K562 (cell line): ENCODE results near the gene ZFAND2B. TPM values are rescaled to one million over a fixed set of nuclear protein-coding genes. Genes with fewer than 3 reads are reported as not detected.

Experiments
- BACH1 ChIP-seq: fragments of 200-800 bp; sonication (Bioruptor generic); IDR thresholded peaks from 2 replicates; pipeline ENCODE4 v1.6.1; 2016; ENCODE audit warnings: missing genetic modification characterization, missing compliant biosample characterization
- BCOR ChIP-seq: fragments of 450-650 bp; IDR thresholded peaks from 2 replicates; pipeline ENCODE4 v1.6.1; 2016
- BRD4 ChIP-seq: fragments of 200-600 bp; sonication (generic); IDR thresholded peaks from 2 replicates; pipeline ENCODE4 v1.6.1; 2017; ENCODE audit warnings: inconsistent platforms
- CBX1 ChIP-seq: sonication (generic); IDR thresholded peaks from 2 replicates; pipeline ENCODE4 v1.6.1; 2016; ENCODE audit warnings: antibody characterized with exemption, low read depth, mild to moderate bottlenecking
- ETS2 ChIP-seq: IDR thresholded peaks from 2 replicates; pipeline ENCODE4 v1.6.1; 2016; ENCODE audit warnings: borderline replicate concordance, missing genetic modification characterization, mild to moderate bottlenecking, moderate library complexity, missing compliant biosample characterization; ENCODE audit not compliant: poor library complexity, severe bottlenecking
- POLR3A ChIP-seq: IDR thresholded peaks from 2 replicates; pipeline ENCODE4 v1.6.1; 2011; ENCODE audit warnings: borderline replicate concordance, mild to moderate bottlenecking, moderate library complexity; ENCODE audit not compliant: insufficient read length, insufficient read depth; ENCODE audit errors: extremely low read depth
- POU5F1 ChIP-seq: fragments of 150-350 bp; IDR thresholded peaks from 2 replicates; pipeline ENCODE4 v1.6.1; 2014; ENCODE audit warnings: borderline replicate concordance, low read length, low read depth, mild to moderate bottlenecking; ENCODE audit not compliant: partially characterized antibody
- RAD21 ChIP-seq, 2 experiments: fragments of 250-450 bp in 1 of 2; fragments of 450-650 bp in 1 of 2; sonication (Bioruptor Pico) in 1 of 2; formaldehyde crosslinking in 1 of 2; IDR thresholded peaks in 1 of 2; conservative IDR thresholded peaks in 1 of 2; 2 replicates each; pipeline versions ENCODE4 v1.4.0 to v1.8.0; 2020 to 2022; ENCODE audit warnings: mild to moderate bottlenecking in 2 of 2, moderate library complexity in 1 of 2
- SLC30A9 ChIP-seq: fragments of 250-450 bp; sonication (Bioruptor Pico); IDR thresholded peaks from 2 replicates; pipeline ENCODE4 v1.8.0; 2022; ENCODE audit warnings: mild to moderate bottlenecking, moderate library complexity
- polyA plus RNA-seq, 8 experiments: library from polyadenylated mRNA; depleted of rRNA in 4 of 8; stranded (reverse) in 5 of 8; unstranded in 3 of 8; fragments of >200 nt; fragmentation: Nextera tagmentation in 2 of 8; fragmentation: Illumina TruSeq in 1 of 8; extraction: Ambion mirVana in 2 of 8; extraction: Trizol in 1 of 8; gene quantifications; 2 replicates each; pipeline versions ENCODE4 v1.2.1 to v1.2.3, GENCODE V29; 2011 to 2014; ENCODE audit warnings: inconsistent platforms in 1 of 8, missing spikeins in 1 of 8
- total RNA-seq, 7 experiments: library from RNA; depleted of rRNA in 6 of 7; stranded (reverse); fragments of >200 nt in 6 of 7; fragmentation: Illumina TruSeq in 2 of 7; extraction: Trizol in 2 of 7; gene quantifications; 2 replicates each; pipeline versions ENCODE4 v1.2.1 to v1.2.3, GENCODE V29; 2011 to 2021; ENCODE audit warnings: low replicate concordance in 1 of 7
- TF ChIP-seq, protein P1 (sequence below), 2 experiments: fragments of 450-650 bp; IDR thresholded peaks; 2 replicates each; pipeline ENCODE4 v1.6.1; 2018; ENCODE audit warnings: mild to moderate bottlenecking in 2 of 2, low read depth in 1 of 2; ENCODE audit not compliant: partially characterized antibody in 2 of 2
- TF ChIP-seq, protein P2 (sequence below), 2 experiments: IDR thresholded peaks; 2 replicates each; pipeline ENCODE4 v1.6.1; 2012; ENCODE audit warnings: improper control_type of control experiment in 2 of 2, low read depth in 2 of 2, low read length in 2 of 2, borderline replicate concordance in 1 of 2
- TF ChIP-seq, protein P3 (sequence below): IDR thresholded peaks from 2 replicates; pipeline ENCODE4 v1.6.1; 2011; ENCODE audit warnings: borderline replicate concordance, low read depth, mild to moderate bottlenecking, moderate library complexity, low read length; ENCODE audit not compliant: insufficient read depth, poor library complexity, severe bottlenecking
- TF ChIP-seq, protein P4 (sequence below): fragments of 450-650 bp; IDR thresholded peaks from 2 replicates; pipeline ENCODE4 v1.6.1; 2014; ENCODE audit warnings: low read depth, mild to moderate bottlenecking, moderate library complexity, borderline replicate concordance

ZFAND2B gene
- total and polyA plus RNA-seq, 9 of the 15 experiments (the other 6 are each of a cell fraction or from before 2014, with no cell fraction given) = 9.9 to 33.3 (median 26.1) TPM

DNA sequence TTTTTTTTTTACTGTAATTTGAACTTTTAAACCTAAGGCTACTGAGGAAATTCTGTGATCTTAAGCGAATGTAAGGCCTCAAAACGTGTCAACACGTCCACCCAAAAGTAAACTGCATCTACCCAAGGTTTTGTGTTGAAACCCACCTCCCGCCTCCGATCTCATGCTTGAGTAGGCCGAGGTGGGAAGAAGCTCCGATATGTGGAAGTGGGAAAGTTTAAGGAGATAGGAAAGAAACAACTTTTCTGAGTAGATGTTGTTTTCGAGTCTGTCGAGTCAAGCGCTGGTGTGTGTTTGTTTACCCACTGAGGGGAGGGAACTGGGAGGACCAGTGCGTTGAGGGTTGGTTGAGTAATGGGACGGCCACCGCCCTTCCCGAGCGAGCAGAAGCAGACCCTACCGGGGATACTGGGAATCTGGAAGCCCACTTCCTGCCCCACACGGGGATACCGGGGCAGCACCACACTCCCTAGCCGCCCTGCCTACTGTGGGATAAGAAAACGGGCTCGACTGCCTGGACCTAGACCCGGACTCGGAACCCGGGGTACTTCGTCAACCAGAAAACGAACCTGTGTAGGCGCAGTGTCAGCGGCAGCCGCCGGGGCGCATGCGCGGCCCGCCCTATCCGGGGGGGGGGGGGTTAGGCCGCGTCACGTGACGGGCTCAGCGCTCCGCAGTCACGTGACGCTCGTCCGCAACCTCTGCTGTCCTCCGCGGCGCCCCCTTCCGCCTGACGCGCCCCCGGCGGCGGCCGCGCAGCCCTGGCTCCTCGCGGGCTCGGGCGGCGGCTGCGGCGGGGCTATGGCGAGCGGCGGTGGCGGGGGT is 28.8 kb upstream of the ZFAND2B start, which contains the start of gene RETREG2 (continued):
- TF ChIP-seq, protein P1, sequence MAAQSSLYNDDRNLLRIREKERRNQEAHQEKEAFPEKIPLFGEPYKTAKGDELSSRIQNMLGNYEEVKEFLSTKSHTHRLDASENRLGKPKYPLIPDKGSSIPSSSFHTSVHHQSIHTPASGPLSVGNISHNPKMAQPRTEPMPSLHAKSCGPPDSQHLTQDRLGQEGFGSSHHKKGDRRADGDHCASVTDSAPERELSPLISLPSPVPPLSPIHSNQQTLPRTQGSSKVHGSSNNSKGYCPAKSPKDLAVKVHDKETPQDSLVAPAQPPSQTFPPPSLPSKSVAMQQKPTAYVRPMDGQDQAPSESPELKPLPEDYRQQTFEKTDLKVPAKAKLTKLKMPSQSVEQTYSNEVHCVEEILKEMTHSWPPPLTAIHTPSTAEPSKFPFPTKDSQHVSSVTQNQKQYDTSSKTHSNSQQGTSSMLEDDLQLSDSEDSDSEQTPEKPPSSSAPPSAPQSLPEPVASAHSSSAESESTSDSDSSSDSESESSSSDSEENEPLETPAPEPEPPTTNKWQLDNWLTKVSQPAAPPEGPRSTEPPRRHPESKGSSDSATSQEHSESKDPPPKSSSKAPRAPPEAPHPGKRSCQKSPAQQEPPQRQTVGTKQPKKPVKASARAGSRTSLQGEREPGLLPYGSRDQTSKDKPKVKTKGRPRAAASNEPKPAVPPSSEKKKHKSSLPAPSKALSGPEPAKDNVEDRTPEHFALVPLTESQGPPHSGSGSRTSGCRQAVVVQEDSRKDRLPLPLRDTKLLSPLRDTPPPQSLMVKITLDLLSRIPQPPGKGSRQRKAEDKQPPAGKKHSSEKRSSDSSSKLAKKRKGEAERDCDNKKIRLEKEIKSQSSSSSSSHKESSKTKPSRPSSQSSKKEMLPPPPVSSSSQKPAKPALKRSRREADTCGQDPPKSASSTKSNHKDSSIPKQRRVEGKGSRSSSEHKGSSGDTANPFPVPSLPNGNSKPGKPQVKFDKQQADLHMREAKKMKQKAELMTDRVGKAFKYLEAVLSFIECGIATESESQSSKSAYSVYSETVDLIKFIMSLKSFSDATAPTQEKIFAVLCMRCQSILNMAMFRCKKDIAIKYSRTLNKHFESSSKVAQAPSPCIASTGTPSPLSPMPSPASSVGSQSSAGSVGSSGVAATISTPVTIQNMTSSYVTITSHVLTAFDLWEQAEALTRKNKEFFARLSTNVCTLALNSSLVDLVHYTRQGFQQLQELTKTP (IDR thresholded peaks at IDR 0.05; ENCODE audit: low read depth in 1 of 2, partially characterized antibody in 2 of 2) = peak in 1 of 2 experiments; percentile 52
- no peak for TF ChIP-seq POU5F1
- no peak for TF ChIP-seq ETS2
- TF ChIP-seq, protein P2, sequence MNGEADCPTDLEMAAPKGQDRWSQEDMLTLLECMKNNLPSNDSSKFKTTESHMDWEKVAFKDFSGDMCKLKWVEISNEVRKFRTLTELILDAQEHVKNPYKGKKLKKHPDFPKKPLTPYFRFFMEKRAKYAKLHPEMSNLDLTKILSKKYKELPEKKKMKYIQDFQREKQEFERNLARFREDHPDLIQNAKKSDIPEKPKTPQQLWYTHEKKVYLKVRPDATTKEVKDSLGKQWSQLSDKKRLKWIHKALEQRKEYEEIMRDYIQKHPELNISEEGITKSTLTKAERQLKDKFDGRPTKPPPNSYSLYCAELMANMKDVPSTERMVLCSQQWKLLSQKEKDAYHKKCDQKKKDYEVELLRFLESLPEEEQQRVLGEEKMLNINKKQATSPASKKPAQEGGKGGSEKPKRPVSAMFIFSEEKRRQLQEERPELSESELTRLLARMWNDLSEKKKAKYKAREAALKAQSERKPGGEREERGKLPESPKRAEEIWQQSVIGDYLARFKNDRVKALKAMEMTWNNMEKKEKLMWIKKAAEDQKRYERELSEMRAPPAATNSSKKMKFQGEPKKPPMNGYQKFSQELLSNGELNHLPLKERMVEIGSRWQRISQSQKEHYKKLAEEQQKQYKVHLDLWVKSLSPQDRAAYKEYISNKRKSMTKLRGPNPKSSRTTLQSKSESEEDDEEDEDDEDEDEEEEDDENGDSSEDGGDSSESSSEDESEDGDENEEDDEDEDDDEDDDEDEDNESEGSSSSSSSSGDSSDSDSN (IDR thresholded peaks at IDR 0.05; ENCODE audit: borderline replicate concordance in 1 of 2, low read depth in 2 of 2, low read length in 2 of 2) = peak in 1 of 2 experiments; percentile 26; a peak in 1 of 4 replicates
- TF ChIP-seq, protein P3, sequence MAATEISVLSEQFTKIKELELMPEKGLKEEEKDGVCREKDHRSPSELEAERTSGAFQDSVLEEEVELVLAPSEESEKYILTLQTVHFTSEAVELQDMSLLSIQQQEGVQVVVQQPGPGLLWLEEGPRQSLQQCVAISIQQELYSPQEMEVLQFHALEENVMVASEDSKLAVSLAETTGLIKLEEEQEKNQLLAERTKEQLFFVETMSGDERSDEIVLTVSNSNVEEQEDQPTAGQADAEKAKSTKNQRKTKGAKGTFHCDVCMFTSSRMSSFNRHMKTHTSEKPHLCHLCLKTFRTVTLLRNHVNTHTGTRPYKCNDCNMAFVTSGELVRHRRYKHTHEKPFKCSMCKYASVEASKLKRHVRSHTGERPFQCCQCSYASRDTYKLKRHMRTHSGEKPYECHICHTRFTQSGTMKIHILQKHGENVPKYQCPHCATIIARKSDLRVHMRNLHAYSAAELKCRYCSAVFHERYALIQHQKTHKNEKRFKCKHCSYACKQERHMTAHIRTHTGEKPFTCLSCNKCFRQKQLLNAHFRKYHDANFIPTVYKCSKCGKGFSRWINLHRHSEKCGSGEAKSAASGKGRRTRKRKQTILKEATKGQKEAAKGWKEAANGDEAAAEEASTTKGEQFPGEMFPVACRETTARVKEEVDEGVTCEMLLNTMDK = peak; percentile 78
- no peak for TF ChIP-seq BCOR
- 0 out of 2 replicates have a peak, but pooled peaks have one; percentile 55 for TF ChIP-seq CBX1
- TF ChIP-seq SLC30A9 (CRISPR knock-in tag) = no peak
- TF ChIP-seq, protein P4, sequence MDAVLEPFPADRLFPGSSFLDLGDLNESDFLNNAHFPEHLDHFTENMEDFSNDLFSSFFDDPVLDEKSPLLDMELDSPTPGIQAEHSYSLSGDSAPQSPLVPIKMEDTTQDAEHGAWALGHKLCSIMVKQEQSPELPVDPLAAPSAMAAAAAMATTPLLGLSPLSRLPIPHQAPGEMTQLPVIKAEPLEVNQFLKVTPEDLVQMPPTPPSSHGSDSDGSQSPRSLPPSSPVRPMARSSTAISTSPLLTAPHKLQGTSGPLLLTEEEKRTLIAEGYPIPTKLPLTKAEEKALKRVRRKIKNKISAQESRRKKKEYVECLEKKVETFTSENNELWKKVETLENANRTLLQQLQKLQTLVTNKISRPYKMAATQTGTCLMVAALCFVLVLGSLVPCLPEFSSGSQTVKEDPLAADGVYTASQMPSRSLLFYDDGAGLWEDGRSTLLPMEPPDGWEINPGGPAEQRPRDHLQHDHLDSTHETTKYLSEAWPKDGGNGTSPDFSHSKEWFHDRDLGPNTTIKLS = no peak
- TF ChIP-seq RAD21 (CRISPR knock-in tag; conservative IDR thresholded peaks at IDR 0.05 in 1 of 2, IDR thresholded peaks at IDR 0.05 in 1 of 2) = no peak
- TF ChIP-seq POLR3A = no peak
- TF ChIP-seq BACH1 (tag) = no peak
- TF ChIP-seq BRD4 = no peak
